GM19372 (cell line): Measurements from ENCODE around the gene EEFSEC.
"Not testable (repeated sequence)": the region's sequence is repeated elsewhere in the genome, so short reads cannot be mapped to it uniquely, and the experiment has no call there.

Experiments used
- ATAC-seq: cut with Tn5 transposase; IDR thresholded peaks from one replicate; pipeline ENCODE4 v1.9.1; 2021; ENCODE audit warnings: mild to moderate bottlenecking, low read depth, moderate library complexity; ENCODE audit not compliant: unreplicated experiment

Gene EEFSEC

DNA sequence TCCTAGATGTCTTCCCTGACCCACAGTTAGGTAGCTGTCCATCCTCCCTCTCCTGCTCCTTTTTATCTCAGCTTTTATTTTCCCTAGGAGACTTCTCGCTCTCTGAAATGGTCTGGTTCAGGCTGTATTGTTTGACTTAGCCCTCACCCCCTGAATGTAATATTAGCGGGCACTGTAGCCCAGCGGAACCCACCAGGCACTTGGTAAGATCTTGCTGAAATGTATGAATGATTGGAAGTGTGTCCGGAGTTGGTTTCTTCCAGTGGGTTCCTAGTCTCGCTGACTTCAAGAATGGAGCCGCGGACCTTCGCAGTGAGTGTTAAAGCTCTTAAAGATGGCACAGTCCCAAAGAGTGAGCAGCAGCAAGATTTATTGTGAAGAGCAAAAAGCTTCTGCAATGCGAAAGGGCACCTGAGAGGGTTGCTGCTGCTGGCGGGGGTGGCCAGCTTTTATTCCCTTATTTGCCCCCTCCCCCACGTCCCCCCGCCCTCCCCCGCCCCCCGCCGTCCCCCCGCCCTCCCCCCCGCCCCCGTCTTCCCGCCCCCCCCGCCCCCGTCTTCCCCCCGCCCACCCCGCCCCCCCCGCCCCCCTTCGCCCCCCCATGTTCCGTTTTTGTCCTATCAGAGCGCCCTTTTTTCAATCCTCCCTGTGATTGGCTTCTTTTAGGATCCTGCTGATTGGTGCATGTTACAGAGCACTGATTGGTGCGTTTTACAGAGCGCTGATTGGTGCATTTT lies 694 bp upstream of the EEFSEC start:
- ATAC-seq, result no peak

DNA sequence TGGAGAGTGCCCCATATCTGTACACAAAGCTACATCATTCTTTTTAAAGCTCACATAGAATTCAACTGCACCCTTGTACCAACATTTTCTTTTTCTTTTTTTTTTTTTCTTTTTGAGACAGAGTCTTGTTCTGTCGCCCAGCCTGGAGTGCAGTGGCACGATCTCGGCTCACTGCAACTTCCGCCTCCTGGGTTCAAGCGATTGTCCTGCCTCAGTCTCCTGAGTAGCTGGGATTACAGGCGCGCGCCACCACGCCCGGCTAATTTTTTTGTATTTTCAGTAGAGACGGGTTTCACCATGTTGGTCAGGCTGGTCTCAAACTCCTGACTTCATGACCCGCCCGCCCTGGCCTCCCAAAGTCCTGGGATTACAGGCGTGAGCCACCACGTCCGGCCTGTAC lies 1.1 kb downstream of the EEFSEC start:
- ATAC-seq, result not testable (repeated sequence)

DNA sequence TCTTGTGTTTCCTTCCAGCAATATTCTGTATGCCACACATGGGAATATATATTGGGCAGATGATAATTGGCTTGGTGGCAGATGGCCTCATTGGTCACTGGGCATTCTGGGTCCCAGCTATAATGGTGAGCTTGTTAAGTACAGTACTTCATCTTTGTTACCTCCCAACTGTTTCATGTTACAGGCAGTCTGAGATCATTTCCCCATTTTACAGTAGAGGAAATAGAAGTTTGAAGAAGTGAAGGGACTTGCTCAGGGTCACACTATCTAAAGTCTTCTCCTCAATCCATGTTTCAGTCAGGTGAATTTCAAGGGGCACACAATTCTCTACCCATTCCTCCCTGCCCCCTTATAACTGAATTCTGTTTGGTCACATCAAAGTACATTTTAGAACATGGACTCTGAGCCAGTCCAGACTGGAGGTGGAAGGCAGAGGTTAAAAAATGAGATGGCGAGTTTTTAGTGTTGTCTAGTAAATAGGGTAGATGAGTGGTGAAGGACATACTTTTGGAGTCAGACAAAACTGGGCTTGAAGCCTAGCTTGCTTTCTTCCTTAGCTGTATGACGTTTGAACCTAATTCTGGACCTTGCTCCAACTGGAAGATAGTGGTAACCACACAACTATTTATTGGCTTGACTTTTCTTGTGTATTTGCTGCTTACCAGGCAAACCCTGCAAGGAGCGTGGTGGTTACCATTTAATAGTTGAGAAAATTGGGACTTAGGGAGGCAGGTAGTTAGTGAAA lies 2.5 kb downstream of the EEFSEC start:
- ATAC-seq, result no peak

DNA sequence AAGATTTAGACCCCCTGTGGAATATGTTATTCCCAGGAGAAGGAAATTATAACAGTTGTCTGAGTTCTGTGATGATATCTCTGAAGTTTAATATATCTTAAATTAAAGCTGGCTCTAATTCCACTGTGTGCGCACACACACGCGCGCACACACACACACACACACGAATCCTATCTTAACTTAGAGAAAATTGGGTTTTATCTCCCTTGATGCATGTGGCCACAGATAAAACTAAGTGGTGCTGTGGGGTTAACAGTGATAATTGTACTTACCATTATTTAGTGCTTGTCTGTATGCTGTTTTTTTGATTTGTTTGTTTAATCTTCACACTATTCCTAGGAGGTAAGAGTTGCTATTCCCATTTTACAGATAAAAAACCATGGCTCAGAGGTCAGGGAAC lies 7.4 kb downstream of the EEFSEC start:
- no peak for ATAC-seq

DNA sequence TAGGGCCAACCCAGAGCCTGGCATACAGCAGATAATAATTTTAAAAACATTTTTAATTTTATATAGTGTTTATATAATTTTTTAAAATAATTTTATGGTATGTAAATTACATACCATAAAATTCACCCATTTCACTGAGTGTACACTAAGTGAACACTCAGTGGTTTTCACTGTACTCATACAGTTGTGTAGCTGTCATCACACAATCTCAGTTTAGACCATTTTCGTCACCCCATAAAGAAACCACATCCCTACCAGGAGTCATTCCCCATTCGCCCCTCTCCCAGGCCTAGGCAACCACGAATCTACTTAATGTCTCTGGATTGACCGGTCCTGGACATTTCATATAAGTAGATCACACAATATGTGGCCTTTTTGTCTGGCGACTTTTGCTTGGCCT lies 10.2 kb downstream of the EEFSEC start:
- ATAC-seq, result no peak

DNA sequence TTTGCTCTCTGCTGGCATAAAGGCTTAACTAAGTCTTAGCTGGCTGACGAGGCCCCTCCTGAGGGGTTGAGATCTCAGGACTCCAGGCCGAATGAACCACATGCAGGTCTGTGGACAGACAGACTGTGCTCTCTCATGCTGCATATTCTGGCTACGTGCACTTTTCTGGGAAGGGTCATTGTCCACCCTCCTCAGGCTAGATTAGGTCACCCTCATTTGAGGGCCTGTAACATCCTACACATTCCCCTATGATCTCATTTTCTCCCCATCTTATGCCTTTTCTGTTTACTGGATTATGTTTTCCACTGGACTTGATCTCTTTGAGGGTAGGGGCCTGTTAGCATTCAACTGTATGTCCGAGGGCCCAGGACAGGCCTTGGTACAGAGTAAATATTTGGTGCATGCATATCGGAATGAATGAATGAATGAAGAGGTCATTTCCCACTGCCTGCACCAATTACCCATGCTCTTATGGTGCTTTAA lies 13.7 kb downstream of the EEFSEC start:
- no peak for ATAC-seq

DNA sequence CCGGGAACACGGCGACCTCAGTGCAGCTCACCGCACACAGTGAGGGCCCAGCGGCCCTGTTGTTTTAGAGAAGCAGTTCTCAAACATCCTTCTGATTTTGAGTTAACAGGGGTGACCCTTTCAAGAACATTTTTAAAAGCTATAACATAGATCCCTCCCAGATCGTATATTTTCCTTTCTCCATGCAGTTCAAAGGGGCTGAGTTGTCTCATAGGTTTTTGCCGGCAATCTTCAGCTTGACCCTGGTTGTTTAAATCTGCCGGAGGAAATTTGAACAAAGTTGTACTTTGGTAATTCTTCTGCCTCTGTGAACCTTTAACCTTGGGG lies 14.3 kb downstream of the EEFSEC start:
- ATAC-seq, result no peak

DNA sequence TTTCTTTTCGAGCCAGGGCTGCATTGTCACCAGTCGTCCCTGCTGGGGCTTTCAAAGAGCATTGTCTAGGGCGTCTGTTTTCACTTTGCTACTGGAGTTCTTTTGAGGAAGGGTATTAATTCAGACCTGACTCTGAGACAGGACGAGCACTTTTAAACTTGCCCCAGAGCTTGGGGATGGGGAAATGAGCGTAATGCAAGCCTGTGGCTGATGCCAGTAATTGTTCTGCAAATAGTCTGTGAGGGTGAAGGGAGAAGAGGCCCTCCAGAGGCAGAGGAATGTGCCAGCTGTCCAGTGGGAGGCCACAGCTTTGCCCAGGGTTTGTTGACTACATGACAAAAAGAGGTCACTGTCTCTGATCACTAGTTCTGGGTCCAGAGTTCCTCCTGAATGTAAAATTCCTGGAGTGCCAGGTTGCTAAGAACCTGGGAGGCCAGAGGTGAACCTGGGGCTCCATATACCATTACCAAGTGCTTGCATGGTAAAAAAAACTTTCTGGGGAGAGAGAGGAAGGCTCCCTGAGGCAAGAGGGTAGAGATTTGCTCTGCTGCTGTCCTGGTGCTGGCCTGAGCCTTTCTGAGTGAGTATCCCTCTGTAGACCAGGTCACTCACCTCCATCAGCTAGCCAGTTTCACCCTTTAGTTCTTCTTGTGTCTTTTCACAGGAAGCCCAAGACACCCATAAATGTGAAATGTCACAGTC lies 14.8 kb downstream of the EEFSEC start:
- ATAC-seq, result no peak

DNA sequence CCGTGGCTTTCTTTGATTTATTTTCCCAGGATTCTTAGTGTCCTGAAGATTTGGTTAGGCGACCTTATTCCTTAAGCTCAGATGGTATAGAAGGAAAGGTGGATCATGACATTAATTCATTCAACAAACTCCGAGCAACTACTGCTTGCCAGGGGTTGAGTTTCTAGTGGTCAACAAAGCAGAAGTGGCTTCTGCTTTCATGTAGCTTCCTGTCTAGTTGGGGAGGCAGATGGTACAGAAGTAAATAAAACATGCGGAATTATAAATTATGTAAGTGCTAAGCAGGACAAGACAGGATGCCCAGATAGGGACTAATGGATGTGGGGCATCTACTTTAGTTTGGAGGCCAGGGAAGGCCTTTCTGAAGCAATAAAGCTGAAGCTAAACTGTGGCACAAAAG lies 15.6 kb downstream of the EEFSEC start:
- ATAC-seq, result no peak

DNA sequence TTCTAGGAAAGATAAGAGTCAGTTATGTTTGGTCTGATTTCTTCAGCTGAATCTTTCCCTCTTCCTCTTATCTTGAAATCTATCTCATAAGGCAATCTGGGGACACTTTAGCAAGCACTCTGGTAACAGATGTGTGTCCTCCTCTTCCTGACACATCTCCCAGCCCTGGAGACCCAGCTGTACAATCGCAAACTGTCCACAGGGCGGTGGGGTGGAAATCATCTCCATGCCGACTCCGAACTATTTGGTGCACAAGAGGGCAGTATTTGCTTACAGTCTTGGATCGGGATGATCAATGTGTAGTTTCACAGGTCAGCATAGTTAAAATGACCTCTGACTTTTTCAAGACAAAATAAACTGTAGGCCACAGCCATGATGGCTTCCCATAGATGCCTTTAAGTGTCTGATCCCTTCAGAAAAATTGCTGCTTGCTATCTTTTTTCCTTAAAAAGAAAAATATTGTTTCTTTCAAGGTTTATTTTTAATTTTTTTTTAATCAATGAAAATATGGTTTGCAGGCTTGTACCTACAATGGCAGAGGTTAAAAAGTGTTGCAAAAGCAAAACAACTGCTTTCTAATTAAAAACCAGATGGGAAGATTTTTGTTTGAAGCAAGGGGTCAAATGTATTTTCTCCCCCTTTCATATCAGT lies 17.7 kb downstream of the EEFSEC start:
- no peak for ATAC-seq

DNA sequence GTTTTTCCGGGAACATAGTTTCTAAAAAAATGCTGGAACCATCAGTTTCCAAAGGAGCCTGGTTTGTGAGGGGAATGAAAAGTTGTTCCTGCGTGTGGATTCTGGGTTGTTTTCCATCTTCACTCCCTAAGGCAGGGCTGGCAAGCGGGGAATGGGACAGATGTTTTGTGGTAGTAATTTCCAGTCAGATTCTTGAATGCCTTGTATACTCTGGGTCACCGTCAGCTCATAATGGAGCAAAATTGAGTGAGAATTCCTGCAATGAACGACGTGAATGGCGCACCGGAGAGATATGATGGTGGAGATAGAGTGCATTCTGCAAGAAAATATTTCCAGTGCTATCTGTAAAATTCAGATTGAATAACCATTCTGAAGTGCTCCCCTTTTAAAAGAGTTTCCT lies 19.9 kb downstream of the EEFSEC start:
- no peak for ATAC-seq

DNA sequence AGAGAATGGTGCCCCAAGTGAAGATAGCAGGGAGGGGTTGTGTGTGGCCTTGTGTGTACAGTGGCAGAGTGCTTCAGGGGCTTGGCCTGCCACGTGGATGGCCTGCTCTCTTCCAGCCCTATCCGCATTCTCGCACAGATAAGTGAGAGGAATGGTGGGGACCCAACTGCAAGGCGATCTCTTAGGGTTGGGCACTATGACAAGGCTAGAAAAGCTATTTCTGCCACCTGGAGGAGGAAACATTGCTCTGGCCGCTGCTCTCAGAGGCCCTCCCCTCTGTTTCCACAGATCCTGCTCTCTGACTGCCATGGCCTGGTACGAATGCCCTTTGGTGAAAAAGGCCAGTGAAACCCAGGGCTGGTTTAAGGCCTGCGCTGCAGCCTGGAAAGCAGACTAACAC lies 20.6 kb downstream of the EEFSEC start:
- no peak for ATAC-seq

DNA sequence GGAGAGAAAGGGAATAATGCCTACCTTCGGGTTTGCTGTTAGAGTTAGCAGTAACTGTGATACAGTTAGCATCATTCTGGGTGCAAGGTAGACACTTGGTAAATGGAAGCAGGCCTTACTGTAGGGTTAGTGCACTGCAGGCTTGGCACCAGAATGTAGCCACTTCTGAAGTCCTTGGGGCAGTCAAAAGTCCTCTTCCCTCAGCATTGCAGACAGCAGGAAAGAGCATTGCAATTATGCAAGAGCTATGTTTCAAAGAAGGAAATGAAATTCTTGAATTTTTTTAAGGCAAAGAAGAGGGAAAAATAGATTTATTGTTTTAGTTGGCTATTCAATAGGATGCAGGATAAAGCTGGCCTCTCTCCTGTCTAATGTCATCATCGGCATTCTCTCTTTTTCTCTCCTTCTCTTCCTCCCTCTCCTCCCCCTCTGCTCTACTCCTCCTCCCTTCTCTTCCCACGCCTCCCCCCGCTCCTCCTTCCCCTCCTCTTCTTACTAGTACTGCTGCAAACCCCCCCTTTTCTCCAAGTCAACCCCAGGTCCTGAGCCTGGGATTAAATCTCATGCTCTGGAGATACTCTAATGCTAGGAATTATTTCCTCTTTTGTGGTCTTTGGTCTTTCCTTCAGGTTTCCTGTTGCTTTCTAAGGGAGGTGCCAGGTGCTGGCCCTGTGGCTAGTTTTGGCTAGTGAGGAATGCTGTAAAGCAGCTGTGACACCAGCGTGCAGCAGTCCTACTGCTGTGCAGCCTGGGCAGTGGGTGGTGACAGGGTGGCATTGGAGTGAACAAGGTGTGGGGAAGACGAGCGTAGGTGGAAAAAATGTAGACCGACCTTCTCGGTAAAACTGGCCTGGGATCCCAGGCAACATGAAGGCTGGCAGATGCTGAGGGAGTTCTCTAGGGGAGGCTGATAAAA lies 21.7 kb downstream of the EEFSEC start:
- ATAC-seq, result no peak

DNA sequence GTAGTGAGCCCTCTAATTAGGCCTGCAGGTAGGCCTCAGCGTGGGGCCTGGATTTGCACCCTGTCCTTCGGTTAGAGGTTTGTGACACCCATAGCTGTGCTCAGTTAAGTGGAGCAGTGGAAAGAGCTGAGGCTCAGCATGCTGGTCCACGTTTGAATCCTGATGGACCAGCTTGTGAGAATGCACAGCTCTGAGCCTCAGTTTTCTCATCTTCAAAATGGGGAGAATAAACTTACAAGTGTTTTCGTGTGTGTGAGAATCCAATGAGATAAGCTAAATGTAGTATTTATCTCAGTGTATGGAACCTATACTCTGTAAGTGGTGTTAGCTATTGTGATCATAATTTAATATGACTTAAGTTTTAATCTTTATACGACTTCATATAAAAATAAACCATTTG lies 22.5 kb downstream of the EEFSEC start:
- no peak for ATAC-seq

DNA sequence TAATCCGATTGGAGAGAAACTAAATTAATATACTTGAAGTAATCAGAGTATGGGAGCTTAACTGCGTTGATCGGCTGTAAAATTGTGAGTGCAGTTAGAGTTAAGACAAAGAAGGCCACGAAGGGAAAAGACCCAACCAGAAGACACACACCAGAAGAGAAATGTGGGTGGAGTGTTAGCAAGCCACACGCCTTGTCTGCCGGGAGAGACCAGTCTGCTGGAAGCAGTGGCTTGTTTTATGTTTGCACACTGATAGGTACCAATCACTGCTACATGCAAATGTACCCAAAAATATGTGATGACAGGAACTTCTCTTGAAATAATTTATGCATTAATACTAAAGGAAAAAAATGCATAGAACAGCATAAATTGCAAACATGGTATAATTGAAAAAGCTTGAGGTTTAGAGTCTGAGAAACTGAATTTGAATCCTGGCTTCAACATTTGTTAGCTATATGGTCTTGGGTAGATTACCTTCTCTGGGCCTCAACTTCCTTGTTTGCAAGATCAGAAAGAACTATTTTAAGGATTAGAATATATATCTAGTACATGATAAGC lies 23.1 kb downstream of the EEFSEC start:
- no peak for ATAC-seq

DNA sequence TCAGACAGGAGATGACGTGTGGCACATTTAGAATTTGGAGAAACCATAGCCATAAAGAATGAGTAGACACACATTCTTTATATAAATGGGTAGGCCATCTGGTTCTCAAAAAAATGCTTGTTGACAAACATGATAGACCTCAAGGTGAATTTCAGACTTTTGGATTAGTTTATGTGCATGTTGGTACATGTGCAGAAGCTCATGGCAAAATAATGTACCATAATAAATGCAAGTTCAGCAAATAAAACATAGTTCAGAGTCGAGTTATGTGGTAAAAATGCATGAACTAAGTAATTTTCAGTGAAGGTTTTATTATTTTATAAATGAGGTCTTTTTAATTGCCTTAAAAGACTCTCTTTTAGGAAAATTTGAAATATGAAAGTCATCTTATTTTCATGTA lies 24.6 kb downstream of the EEFSEC start:
- ATAC-seq, result no peak

DNA sequence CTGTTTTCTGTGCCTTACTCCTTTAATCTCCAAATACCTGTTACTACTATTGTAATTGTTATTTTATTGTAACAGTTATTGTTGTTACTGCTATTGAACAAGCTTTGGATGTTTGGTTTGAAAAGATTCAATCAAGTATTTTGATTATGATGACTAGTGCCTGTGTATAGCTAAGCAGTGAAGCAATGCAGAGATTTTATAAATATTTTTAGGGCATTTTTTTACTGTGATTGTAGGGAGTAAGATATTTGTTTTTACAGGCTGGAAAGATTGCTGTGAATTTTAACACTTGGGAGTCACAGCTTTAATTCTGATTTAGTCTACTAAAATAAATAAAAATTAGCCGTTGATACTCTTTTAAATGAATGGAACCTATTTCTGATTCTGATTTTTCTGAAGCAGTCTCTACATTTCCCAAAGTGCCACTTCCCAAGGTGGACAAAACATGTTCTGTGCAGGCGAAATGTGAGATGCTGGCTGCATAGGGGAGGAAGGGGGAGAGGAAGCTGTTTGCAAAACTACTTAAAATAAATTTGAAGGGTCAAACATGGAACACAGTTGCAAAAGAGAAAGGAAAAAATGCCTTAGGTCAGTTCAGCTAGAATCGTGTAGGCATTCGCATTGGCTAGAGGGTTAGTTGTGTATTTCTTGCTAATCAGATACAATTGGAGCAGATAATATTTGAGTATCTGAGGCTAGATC lies 25.7 kb downstream of the EEFSEC start:
- ATAC-seq, result no peak

DNA sequence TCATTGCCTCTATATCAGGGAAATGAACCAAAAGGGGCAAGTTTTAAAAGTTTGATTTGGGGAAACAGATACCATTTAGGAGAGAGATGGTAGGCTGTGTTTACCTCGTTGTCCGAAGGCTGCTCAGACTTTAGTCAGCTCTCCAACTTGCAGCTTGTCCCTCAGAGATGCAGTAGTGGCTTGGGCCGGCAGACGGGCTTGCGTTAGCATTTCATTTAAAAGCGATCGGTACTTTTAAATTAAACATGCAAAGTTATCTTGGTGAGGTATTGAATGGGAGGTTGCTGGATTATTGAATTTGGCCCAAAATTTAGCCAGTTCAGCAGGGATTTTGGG lies 26.2 kb downstream of the EEFSEC start:
- ATAC-seq, result no peak

DNA sequence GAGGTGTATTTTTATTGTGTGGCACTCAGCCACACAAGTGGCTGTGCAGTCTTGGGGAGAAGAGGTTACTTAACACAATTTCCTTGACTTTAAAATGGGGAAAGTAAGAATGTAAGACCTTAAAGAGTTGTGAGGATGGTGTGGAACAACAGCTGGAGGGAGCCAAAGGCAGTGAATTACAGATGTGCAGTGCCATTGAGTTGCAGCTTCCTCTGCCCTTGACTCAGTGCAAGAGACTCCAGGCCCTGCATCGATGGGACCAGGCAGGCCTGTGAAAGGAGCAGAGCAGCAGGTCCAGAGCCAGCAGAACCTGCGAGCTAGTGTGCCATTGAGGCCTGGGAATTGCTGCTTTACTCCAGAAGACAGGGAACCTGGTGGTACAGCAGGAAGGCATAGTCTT lies 27.2 kb downstream of the EEFSEC start:
- ATAC-seq, result no peak
